GM18867 (cell line): Measurements from ENCODE around the gene PSMD13.

Source experiments
- ATAC-seq: cut with Tn5 transposase; IDR thresholded peaks from one replicate; pipeline ENCODE4 v1.9.1; 2021; ENCODE audit warnings: mild to moderate bottlenecking, moderate library complexity; ENCODE audit not compliant: unreplicated experiment

Gene PSMD13

DNA sequence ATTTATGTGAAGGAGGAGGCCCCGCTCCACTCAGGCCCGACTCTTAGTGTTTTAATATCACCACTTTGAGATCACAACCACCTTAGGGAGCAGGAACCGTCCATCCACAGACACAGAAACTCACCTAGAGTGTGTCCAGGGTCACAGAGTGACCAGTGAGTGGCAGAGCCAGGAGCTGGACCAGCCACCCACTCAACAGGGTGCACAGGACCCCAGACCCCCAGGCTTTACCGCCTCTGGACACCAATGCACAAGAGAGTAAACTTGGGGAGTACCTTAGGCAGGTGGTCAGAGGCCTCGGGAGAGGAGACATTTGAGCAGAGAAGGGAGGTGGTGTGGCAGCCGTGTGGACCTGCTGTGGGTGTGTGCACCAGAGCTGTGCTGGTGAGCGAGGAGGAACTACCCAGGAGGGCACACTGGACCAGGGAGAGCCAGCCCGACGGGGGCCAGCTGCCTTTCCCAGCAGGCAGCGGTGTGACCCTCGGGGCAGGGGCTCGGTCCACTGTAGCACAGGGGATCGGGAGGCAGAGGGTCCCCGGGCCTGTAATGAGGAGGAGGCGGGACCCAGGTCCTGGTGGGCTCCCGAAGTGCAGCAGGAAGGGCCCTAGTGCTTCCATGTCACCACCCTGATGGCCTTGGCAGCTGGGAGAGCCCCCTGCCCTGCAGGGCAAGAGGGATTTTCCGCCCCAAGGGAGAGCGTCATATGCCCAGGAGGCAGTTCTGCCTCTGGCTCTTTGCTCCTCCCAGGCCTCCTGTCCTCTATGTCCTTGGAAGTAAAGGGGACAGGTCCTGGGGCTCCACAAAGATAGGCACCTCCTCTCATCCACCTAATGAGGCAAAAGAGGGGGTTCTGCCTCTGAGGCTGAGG is 33.9 kb downstream of the PSMD13 start:
- no peak for ATAC-seq

DNA sequence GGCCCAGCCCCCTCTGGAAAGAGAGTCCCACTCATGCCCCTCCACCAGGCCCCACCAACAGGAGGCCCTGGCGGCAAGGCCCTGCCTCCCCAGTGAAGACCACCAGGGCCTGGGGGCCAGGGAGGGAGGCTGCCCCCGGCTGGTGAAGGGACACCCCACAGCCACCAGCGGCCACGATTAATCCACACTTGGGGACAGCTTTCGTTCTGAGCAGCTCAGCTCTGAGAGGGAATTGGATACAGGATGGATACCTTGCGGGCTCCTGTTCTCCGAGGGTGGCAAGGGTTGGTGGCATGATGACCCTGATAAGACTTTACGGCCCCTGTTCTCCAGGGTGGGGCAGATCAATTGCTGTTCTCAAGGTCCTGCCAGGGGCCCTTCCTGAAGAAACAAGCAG is 34.5 kb downstream of the PSMD13 start:
- ATAC-seq = no peak

GRCh38 chr11:272195-272930 is 35.6 kb downstream of the PSMD13 start:
- ATAC-seq = no peak

DNA sequence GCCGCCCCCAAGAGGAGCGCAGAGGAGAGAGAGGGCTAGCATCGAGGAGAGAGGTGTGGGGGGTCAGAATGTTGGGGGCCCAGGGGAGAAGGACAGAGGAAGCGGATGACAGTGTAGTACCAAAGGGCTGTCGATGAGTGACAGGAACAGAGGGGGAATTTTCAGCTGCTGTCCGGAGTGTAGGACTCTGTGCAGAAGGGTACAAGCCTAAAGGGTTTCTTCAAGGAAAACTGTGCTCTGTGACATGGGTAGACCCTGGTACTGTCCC is 36.1 kb downstream of the PSMD13 start:
- ATAC-seq = no peak

- no peak for ATAC-seq
Observed at GRCh38 chr11:276219-276618, 39.4 kb downstream of the PSMD13 start.

DNA sequence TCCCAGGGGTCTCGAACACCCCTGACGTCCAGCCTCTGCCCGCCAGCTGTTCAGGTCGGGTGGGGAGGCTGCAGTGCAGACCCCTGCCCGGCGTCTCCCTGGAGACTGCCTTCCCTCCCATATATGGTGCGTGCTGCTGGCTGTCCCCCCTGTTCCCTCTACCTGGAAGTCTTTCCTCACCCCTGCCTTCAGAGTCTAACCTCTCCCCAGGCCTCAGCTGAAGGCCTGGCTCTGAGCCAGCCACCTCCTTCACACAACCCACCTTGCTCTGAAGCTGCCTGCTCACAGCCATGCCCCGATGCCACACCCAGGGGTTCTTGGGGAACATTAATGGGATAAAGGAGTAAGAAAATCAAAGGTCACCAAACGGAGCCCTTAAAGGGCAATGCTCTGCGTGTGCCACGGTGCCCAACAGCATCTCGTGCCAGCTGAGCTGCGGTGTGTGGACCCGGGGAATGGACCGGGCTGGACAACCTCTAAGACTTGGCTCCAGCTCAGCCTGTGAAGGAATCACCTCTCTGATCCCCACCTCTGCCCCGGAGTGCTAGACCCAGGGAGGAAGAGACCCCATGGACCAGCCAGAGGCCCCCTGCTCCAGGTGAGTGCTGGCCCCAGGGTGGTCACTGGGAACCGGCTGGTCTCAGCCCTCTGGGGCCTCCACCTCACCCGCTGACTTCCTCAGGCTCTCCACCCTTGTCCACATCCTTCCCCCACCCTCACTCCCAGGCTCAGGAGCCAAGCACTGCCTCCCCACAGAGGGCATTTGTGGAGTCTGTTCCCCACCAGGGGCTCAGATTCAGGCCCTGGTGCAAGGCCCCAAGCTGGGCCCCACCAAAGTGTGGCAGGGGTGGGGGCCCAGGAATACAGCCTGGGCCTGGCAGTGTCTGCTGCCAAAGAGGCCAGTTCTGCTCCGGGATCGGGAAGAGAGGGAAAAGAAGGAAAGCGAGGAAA is 41.5 kb downstream of the PSMD13 start, which contains the start of gene NLRP6:
Gene NLRP6, plus strand, starts transcription at position 407 of the 951 bp plus-strand sequence. Its CDS starts 163 bp downstream, at position 570.
- ATAC-seq = no peak

DNA sequence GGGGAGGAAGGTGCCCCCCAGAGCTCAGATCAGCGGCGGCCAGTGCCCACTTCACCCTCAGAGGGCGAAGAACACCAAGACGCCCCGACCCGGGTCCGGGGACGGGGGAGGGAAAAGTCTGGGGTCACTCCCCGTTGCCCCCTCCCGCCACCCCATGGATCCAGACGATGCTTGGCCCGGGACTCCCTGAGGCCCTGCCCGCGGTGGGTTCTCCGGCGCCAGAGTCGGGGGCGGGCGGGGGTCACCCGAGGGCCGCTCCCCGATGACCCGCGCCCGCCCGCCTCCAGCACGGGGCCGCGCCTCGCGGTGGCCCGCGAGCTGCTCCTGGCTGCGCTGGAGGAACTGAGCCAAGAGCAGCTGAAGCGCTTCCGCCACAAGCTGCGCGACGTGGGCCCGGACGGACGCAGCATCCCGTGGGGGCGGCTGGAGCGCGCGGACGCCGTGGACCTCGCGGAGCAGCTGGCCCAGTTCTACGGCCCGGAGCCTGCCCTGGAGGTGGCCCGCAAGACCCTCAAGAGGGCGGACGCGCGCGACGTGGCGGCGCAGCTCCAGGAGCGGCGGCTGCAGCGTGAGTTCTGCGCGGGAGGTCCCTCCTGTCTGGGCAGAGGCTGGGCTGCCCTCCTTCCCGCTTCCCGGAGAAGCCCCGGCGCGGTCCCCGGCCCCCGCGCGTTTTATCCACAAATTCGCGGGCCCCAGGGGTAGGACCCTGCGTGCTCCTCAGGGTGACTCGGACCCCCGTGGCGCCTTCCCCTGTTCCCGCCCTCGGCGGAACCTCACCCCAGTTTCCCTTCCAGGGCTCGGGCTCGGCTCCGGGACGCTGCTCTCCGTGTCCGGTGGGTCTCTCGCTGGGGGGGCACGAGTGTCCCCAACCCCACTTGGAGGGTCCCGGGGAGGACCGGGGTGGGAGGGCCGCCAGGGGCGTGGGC is 42.5 kb downstream of the PSMD13 start:
- no peak for ATAC-seq

- ATAC-seq = no peak
Observed at GRCh38 chr11:279966-280705, 43.4 kb downstream of the PSMD13 start.

DNA sequence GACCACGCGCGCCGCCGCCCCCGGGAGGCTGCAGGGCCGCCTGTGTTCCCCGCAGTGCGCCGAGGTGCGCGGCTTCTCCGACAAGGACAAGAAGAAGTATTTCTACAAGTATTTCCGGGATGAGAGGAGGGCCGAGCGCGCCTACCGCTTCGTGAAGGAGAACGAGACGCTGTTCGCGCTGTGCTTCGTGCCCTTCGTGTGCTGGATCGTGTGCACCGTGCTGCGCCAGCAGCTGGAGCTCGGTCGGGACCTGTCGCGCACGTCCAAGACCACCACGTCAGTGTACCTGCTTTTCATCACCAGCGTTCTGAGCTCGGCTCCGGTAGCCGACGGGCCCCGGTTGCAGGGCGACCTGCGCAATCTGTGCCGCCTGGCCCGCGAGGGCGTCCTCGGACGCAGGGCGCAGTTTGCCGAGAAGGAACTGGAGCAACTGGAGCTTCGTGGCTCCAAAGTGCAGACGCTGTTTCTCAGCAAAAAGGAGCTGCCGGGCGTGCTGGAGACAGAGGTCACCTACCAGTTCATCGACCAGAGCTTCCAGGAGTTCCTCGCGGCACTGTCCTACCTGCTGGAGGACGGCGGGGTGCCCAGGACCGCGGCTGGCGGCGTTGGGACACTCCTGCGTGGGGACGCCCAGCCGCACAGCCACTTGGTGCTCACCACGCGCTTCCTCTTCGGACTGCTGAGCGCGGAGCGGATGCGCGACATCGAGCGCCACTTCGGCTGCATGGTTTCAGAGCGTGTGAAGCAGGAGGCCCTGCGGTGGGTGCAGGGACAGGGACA is 44.1 kb downstream of the PSMD13 start:
- no peak for ATAC-seq

DNA sequence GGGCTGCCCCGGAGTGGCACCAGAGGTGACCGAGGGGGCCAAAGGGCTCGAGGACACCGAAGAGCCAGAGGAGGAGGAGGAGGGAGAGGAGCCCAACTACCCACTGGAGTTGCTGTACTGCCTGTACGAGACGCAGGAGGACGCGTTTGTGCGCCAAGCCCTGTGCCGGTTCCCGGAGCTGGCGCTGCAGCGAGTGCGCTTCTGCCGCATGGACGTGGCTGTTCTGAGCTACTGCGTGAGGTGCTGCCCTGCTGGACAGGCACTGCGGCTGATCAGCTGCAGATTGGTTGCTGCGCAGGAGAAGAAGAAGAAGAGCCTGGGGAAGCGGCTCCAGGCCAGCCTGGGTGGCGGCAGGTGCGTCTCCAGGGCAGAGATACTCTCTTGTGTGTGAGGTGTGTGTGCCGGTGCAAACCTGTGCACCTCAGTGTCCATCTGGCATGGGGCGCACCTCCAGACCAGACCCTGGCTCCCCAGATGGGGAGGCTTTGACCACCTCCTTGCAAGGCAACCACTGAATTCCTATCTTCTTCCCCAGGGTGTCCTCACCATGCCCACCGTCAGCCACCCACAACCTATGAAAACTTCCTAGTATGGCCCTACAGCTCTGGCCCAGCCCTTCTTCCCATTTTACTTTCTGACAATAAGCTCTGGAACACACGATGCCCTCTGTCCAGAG is 44.8 kb downstream of the PSMD13 start:
- ATAC-seq = no peak

DNA sequence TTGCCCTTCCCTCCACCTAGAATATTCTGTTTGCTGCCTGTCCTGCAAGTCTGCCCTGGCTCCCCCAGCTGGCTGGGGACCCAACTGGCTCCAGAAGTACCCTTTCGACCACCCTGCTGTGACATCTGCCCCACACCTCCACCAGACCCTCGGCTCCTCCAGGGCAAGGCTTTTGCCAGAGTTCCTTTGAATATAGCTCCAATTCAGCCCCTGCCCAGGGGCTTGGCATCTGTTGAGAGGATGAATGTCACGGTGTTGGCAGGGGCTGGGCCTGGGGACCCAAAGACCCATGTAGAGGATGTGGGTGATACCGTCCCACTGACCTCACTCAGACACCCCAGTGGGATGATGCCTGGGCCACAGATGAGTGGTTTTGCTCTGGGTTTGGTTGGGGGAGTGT is 45.4 kb downstream of the PSMD13 start:
- no peak for ATAC-seq

DNA sequence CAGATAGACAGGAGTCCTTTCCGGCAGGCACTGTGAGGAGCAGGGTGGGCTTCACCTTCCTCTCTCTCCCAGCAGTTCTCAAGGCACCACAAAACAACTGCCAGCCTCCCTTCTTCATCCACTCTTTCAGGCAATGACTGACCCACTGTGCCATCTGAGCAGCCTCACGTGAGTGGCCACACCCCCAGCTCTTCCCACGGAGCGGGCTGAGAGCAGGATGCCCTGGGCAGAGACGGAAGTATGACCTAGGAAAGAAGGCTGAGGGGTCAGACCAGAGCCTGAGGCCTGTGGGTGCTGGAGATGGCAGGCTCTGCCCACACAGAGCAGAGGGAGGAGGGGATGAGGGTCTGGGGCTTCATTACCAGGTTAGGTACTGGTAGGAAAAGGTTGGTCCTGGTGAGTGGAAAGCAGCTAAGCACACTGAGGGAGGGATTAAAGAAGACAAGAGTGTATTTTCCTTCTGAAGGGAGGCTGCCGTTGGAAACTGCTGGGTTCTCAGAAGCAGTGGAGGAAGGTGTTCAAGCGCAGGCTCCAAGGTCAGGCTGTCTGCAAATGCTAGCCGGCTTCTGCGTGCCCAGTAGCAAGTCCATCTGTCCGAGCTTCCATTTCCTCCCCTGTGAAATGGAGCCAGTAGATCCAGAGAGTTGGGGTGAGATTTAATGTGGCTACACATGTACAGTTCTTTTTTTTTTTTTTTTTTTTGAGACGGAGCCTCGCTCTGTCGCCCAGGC is 46.0 kb downstream of the PSMD13 start:
- no peak for ATAC-seq

GRCh38 chr11:283405-284104 is 46.8 kb downstream of the PSMD13 start:
- ATAC-seq = no peak

DNA sequence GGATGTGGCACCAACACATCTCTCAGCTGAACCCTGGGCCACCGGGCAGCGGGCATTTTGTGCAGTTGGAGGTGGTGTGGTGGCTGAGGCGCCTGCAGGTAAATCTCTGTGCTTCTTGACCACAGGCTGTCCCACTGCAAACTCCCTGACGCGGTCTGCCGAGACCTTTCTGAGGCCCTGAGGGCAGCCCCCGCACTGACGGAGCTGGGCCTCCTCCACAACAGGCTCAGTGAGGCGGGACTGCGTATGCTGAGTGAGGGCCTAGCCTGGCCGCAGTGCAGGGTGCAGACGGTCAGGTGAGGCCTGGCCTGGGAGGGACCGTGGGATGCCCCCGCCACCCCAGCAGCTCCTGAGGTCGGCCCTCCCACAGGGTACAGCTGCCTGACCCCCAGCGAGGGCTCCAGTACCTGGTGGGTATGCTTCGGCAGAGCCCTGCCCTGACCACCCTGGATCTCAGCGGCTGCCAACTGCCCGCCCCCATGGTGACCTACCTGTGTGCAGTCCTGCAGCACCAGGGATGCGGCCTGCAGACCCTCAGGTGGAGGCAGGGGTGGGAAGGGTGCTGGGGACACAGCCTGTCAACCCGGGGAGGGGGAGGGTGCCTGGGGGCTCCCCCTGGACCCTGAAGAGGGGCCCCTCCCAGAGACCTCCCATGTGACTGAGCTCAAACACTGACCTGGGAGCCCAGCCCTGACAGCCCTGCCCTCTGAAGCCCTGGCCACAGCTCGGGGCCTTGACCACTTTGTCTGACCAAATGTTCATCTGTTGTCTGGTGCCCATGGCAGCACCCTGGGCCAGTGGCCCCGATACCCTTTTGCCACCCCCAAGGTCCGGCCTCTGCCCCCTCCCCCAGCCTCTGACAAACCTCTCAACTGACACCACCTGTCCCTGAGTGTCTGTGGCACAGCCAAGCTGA is 47.6 kb downstream of the PSMD13 start:
- ATAC-seq = no peak

DNA sequence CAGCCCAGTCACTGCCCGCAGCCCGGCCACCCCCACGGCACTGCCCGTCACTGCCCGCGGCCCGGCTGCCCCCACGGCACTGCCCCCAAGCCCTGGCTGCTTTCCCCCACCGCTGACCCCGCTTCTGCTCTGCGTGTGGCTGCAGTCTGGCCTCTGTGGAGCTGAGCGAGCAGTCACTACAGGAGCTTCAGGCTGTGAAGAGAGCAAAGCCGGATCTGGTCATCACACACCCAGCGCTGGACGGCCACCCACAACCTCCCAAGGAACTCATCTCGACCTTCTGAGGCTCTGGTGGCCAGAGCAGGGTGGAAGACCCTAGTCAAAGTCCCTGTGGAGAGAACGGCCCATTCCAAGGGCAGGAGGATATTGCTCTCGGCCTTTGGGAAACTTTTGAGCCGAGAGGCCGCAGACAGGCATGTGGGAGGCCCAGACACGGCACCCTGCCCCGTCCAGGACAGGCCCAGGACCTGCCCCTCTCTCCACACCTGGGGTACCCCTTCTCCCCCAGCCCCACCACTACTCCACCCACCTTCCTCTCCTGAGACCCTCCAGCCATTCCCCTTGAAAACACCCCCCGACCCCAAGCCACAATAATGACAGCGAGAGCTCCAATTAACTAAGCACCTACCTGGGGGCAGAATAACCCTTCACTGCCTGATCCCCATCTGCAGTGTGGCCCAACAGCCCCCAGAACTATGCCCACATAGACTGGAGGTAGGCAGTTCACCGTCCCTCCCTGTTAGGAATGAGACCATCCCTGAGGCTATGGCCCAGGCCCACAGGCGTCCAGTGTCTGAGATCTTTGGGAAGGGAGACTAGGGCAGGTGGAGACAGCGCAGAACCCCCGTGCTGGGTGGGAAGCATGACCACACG is 48.5 kb downstream of the PSMD13 start:
- no peak for ATAC-seq
